ENCODE data around the gene SLC25A25.
A peak's percentile ranks its signal among the peaks of the same experiment; 100 is the strongest.

The SLC25A25 gene

GRCh38 chr9:128077847-128078503 lies 9.9 kb downstream of the SLC25A25 start:
- TF ChIP-seq CTCF (conservative IDR thresholded peaks at IDR 0.05; ENCODE audit: low read depth, low read length) = no peak
- H3K4me3 ChIP-seq (ENCODE audit: low read depth, low read length) = no peak overlapping the region
- DNase-seq (ENCODE audit: low read depth) = no peak

GRCh38 chr9:128078504-128079434 lies 10.7 kb downstream of the SLC25A25 start:
- peak; percentile 75 for DNase-seq (ENCODE audit: low read depth)
- no peak for TF ChIP-seq CTCF (conservative IDR thresholded peaks at IDR 0.05; ENCODE audit: low read depth, low read length)
- H3K4me3 ChIP-seq (ENCODE audit: low read depth, low read length) = no peak overlapping the region

GRCh38 chr9:128080206-128080605 lies 12.2 kb downstream of the SLC25A25 start:
- no peak for TF ChIP-seq CTCF (conservative IDR thresholded peaks at IDR 0.05; ENCODE audit: low read depth, low read length)
- no peak for DNase-seq (ENCODE audit: low read depth)

GRCh38 chr9:128081056-128081455 lies 13.0 kb downstream of the SLC25A25 start:
- DNase-seq (ENCODE audit: low read depth) = peak; percentile 99
- no peak for TF ChIP-seq CTCF (conservative IDR thresholded peaks at IDR 0.05; ENCODE audit: low read depth, low read length)
- no peak overlapping the region for H3K4me3 ChIP-seq (ENCODE audit: low read depth, low read length)

More at GRCh38 chr9:128080206-128080605, 12.2 kb downstream of the SLC25A25 start:
- no peak overlapping the region for H3K4me3 ChIP-seq (ENCODE audit: low read depth, low read length)

GRCh38 chr9:128082151-128082550 lies 14.1 kb downstream of the SLC25A25 start:
- DNase-seq (ENCODE audit: low read depth) = peak; percentile 18
- no peak overlapping the region for H3K4me3 ChIP-seq (ENCODE audit: low read depth, low read length)
- no peak for TF ChIP-seq CTCF (conservative IDR thresholded peaks at IDR 0.05; ENCODE audit: low read depth, low read length)

GRCh38 chr9:128084746-128085145 lies 16.7 kb downstream of the SLC25A25 start:
- DNase-seq (ENCODE audit: low read depth) = no peak
- H3K4me3 ChIP-seq (ENCODE audit: low read depth, low read length) = no peak overlapping the region
- no peak for TF ChIP-seq CTCF (conservative IDR thresholded peaks at IDR 0.05; ENCODE audit: low read depth, low read length)
